Hematopoietic multipotent progenitor cell treated with erythropoietin and hydrocortisone succinate and interleukin-3 and kit ligand, for 4 days (in vitro differentiated cells): Measurements from ENCODE around the gene SGMS1.
"Not testable (repeated sequence)": the region's sequence is repeated elsewhere in the genome, so short reads cannot be mapped to it uniquely, and the experiment has no call there.

Experiments used
- DNase-seq: peaks from one replicate; pipeline ENCODE4 v3.0.0-alpha.2; 2015

SGMS1 gene

DNA sequence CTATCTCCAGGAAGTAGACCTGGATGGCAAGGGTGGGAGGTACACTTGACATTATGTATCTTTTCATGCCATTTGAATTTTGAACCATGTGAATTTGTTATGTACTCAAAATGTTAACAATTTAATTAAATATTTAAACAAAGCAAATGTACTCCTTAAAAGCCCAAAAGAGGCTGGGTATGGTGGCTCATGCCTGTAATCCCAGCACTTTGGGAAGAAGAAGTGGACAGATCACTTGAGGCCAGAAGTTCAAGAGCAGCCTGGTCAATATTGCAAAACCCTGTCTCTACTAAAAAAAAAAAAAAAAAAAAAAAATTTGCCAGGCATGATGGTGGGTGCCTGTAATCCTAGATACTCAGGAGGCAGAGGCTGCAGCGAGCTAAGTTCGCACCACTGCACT, 235.6 kb downstream of the SGMS1 start:
- no peak for DNase-seq

- DNase-seq: no peak
These were observed 236.1 kb downstream of the SGMS1 start for GRCh38 chr10:50387732-50388073.

DNA sequence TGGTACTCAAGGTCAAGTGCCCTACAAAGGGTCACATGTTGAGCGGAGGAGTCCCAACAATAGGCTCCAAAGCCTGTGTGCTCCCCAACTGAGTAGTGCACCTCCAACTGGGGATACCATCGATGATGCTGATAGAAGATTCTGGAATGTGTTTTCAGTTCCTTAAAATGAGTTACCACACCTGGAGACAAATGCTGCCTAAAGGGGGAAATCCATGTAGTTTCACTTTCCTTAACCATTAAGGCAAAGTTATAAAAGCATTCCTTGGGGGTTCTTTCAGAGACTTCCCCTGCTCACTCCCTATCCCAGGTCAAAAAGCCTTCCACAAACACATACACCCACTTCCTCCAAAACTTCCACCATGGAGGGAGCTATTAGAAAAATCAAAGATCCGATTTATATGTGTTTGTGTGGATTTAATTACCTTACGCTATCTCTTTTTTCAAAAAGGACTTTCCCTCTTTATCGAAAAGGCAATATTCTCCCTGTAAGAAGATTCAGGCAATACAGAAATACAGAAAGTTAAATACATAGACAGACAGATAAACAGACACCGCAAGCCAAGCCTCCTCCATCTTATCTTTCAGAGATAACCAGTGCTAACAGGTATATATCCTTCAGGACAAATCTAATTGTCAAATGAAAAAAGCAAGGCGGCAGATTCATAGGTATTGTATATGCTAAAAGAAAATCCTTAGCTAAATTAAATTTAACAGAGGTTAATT, 236.6 kb downstream of the SGMS1 start:
- no peak for DNase-seq

GRCh38 chr10:50385624-50386023, 238.1 kb downstream of the SGMS1 start:
- no peak for DNase-seq

DNA sequence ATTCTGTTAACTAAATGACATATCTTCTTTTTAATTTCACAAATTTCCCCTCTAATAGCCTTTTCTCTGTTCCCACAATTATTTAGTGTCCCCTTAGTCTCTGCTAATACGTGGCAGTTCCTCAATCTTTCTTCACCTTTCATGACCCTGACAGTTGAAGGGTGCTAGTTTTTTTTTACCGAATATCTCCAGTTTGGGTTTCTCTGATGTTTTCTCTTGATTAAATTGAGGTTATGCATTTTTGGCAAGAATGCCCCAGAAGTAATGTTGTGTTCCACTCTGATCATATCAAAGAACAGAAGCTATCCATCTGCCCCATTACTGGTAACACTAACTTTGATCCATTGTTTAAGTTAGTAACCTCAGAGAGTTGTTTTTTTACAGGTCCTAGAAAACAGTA, 238.9 kb downstream of the SGMS1 start:
- peak; percentile 69 for DNase-seq

DNA sequence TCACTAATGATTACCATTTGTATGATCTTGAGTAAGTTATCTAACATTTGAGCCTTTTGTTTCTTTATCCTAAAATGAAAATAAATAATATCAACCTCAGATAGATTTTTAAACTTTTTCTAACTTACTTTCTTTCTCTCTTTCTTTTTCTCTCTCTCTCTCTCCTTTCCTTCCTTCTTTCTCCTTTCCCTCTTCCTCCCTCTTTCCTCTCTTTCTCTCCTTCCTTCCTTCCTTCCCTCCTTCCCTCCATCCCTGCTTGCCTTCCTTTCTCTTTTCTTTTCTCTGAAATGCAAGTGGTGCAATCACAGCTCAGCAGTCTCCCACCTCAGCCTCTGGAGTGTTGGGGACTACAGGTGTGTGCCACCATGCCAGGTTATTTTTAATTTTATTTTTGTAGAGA, 239.5 kb downstream of the SGMS1 start:
- DNase-seq: no peak

- DNase-seq: no peak
These were observed 241.2 kb downstream of the SGMS1 start for GRCh38 chr10:50382576-50383023.

GRCh38 chr10:50381642-50382041, 242.1 kb downstream of the SGMS1 start:
- DNase-seq: no peak

- DNase-seq: no peak
These were observed 244.1 kb downstream of the SGMS1 start for GRCh38 chr10:50379616-50380015.

DNA sequence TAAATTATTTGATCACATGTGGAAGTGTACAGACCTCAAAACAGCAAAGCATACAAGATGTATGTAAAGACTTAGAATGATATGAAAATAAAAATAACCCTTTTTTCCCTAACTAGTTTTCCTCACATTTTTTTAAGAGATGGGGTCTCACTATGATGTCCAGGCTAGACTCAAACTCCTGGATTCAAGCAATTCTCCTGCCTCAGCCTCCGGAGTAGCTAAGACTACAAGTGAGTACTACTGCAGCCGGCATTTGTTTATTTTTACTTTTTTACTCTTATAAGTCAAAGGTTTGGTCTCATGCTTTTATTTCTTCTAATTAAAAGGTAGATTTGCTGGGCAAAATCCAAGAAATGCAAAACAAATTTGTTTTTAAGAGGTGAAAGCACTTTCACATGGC, 248.0 kb downstream of the SGMS1 start:
- DNase-seq: no peak

- DNase-seq: peak; percentile 49
These were observed 248.7 kb downstream of the SGMS1 start for GRCh38 chr10:50375051-50375452.

DNA sequence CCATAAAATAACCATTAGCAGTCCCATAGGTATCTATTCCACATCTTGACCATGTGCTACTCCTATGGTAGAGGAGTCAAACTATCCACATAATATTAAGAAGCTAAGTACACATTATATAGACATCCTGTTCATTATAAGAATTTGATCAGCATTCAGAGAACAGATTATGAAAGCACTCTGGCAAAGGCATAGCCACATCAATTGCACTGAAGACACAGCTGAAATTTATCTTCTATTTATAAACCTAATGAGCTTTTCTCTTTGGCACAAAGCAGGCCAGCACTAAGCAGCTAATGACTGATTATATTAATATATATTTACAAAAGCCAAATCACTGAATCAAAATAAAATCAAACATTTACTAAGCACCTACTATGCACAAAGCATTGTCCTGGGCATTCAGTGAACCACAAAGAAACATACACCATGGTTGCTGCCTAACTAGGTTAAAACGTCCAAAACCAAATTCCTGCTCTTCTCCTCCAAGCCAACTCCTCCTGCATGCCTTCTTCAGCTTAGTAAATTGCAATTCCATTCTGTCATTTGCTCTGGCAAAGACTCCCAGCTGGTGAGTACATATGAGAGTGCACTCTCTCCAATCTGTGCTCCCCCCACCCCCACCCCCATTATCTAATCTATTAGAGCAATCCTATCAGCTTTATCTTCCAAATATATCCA, 249.8 kb downstream of the SGMS1 start:
- no peak for DNase-seq

DNA sequence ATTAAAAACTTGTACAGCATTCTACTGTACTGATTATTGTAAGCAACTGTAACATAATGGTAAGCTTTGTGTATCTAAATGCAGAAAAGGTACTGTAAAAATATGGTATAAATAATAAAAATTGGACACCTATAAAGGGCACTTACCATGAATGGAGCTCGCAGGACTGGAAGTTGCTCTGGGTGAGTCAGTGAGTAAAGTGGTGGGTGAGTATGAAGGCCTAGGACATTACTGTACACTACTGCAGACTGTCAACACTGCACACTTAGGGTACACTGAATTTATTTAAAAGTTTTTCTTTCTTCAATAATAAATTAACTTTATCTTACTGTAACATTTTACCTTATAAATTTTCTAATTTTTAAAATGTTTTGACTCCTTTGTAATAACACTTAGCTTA, 253.8 kb downstream of the SGMS1 start:
- DNase-seq: no peak

- DNase-seq: peak; percentile 77
These were observed 256.0 kb downstream of the SGMS1 start for GRCh38 chr10:50367732-50368131.

- not testable (repeated sequence) for DNase-seq
These were observed 257.3 kb downstream of the SGMS1 start for GRCh38 chr10:50366421-50366820.

DNA sequence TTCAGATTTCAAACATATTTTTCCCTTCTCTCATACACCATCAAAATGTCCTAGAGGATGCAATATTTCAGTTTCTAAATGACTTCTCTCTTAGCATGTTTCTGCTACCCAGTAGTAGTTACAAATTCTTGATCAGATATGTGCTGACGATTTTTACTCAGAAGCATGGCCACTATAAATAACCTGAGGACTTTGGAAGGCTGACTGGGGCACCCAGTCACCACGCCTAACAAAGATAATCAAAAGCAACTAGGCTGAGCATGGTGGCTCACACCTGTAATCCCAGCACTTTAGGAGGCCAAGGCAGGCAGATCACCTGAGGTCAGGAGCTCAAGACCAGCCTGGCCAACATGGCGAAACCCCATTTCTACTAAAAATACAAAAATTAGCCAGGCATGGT, 259.0 kb downstream of the SGMS1 start:
- not testable (repeated sequence) for DNase-seq

GRCh38 chr10:50362547-50363125, 261.1 kb downstream of the SGMS1 start:
- peak; percentile 70 for DNase-seq

DNA sequence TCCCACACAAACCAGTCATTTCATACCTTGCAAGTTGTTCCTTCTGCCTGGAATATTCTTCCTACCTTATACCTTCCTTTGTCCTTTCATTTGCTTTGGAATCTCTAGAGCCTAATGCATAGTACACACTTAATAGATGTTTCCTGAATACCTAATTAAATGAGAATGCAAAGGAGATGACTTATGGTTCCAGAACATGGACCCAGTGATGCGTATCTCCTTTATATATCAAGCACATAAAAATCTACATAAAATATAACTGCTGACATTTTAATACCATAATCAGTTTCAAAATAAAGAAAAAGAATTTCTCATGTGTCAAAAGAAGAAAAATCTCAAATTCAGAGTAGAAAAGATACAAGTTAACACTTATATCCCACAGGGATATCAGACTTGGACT, 261.8 kb downstream of the SGMS1 start:
- DNase-seq: no peak

DNA sequence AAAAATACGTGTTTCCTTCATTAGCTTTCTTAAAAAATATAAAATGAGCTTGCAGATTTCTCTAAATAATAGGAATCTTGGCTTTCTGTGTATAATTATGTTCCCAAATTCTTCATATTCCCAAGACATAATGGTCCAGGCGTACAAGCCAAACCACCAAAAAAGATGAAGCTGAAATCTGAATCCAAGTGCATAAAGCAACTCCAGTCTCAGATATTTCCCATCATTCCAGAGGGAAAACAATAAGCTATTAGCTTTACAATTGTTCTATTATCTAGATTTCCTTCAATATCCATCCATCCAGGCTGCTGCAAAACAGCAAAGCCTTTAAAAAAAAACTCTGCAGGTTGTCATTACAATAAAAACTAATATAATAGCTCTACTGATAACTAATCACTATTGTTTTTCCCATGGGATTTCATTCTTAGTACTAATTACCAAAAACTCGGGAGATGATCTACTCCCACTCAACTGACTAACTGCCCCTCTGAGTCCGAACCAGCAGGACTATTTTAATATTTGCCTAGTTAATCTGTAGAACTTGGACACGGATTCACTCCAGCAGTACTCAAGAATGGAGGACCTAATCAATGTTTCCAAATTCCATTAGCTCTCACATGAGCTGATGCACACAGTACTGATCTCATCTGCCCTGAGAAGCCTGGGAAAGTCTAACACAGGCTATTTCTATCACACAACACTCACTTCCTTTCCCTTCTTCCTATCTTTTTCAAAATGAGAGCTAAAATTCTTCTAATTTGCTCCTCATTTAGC, 263.5 kb downstream of the SGMS1 start:
- no peak for DNase-seq

GRCh38 chr10:50358925-50359687, 264.6 kb downstream of the SGMS1 start:
- DNase-seq: no peak

- DNase-seq: no peak
These were observed 265.3 kb downstream of the SGMS1 start for GRCh38 chr10:50358411-50358810.

GRCh38 chr10:50356481-50356832, 267.3 kb downstream of the SGMS1 start:
- not testable (repeated sequence) for DNase-seq
